ENCODE results near the gene GEMIN7. TPM values are rescaled to one million over a fixed set of nuclear protein-coding genes. Genes with fewer than 3 reads are reported as not detected.
A peak's percentile ranks its signal among the peaks of the same experiment; 100 is the strongest.

The GEMIN7 gene
- total and polyA plus RNA-seq, 2 of the 13 experiments (the other 11 are each of a cell fraction or from before 2014, with no cell fraction given): 24.1 to 30.6 TPM

DNA sequence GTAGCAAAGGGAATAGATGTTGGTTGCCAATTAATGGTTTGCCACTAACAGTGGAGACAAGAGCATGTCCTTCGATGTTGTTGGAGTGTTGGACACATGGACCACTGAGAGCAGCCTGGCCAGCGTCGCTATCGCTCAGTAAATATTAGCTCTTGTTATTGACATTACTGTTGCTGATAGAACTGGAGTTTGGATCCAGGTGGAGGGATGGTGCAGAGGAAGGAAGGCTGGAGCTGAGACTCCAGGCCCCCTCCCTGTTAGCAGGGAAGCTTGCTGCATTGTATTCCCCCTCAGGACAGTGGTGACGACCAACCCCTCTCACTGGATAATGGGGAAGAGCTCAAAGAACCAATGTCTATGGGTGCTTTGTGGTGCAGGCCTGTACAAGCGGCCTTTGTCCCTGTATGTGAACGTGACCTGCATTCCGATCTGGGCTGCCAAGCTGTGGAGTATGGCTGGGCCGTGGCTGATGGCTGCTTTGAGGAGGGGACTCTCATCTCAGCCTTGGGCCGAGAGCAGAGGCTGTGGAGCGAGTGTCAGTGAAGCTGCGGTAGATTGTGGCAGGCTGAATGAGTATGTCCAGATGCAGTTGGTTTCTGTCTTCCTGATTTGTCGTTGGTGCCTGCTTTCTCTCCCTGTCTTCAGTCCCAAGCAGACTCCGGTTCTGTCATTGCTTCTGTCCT is 33.2 kb upstream of the GEMIN7 start (continued):
- TF ChIP-seq THYN1 (CRISPR knock-in tag; IDR thresholded peaks at IDR 0.05; ENCODE audit: borderline replicate concordance, low read depth) (no peak), CEBPB (IDR thresholded peaks at IDR 0.05; ENCODE audit: borderline replicate concordance, low read depth, low read length) (no peak), ZSCAN31 (CRISPR knock-in tag; IDR thresholded peaks at IDR 0.05; ENCODE audit: low read depth) (peak; percentile 35; the same call in 1 of the 2 replicates), ZMYM3 (CRISPR knock-in tag; IDR thresholded peaks at IDR 0.05) (peak; percentile 70), ZEB1 (IDR thresholded peaks at IDR 0.05; ENCODE audit: insufficient replicate concordance, low read depth) (peak; percentile 79), KDM5A (IDR thresholded peaks at IDR 0.05; ENCODE audit: borderline replicate concordance, low read length) (no peak), PTBP1 (IDR thresholded peaks at IDR 0.05; ENCODE audit: low read depth, low read length, poor library complexity, severe bottlenecking) (no peak), TCF7L2 (IDR thresholded peaks at IDR 0.05; ENCODE audit: low read depth, low read length) (no peak), ZNF234 (CRISPR knock-in tag; conservative IDR thresholded peaks at IDR 0.05) (no peak), NCOA2 (CRISPR knock-in tag; IDR thresholded peaks at IDR 0.05) (peak; percentile 86), NFATC3 (CRISPR knock-in tag; IDR thresholded peaks at IDR 0.05) (no peak), ZNF543 (CRISPR knock-in tag; IDR thresholded peaks at IDR 0.05) (peak; percentile 77), ZBTB1 (CRISPR knock-in tag; IDR thresholded peaks at IDR 0.05; ENCODE audit: borderline replicate concordance) (no peak), ZNF44 (CRISPR knock-in tag; IDR thresholded peaks at IDR 0.05) (no peak)
- TF ChIP-seq, protein P1, sequence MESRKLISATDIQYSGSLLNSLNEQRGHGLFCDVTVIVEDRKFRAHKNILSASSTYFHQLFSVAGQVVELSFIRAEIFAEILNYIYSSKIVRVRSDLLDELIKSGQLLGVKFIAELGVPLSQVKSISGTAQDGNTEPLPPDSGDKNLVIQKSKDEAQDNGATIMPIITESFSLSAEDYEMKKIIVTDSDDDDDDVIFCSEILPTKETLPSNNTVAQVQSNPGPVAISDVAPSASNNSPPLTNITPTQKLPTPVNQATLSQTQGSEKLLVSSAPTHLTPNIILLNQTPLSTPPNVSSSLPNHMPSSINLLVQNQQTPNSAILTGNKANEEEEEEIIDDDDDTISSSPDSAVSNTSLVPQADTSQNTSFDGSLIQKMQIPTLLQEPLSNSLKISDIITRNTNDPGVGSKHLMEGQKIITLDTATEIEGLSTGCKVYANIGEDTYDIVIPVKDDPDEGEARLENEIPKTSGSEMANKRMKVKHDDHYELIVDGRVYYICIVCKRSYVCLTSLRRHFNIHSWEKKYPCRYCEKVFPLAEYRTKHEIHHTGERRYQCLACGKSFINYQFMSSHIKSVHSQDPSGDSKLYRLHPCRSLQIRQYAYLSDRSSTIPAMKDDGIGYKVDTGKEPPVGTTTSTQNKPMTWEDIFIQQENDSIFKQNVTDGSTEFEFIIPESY (CRISPR knock-in tag; IDR thresholded peaks at IDR 0.05): no peak; the same call in 1 of the 2 replicates
- TF ChIP-seq, protein P2, sequence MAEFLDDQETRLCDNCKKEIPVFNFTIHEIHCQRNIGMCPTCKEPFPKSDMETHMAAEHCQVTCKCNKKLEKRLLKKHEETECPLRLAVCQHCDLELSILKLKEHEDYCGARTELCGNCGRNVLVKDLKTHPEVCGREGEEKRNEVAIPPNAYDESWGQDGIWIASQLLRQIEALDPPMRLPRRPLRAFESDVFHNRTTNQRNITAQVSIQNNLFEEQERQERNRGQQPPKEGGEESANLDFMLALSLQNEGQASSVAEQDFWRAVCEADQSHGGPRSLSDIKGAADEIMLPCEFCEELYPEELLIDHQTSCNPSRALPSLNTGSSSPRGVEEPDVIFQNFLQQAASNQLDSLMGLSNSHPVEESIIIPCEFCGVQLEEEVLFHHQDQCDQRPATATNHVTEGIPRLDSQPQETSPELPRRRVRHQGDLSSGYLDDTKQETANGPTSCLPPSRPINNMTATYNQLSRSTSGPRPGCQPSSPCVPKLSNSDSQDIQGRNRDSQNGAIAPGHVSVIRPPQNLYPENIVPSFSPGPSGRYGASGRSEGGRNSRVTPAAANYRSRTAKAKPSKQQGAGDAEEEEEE (CRISPR knock-in tag; IDR thresholded peaks at IDR 0.05; ENCODE audit: borderline replicate concordance): no peak
- TF ChIP-seq, protein P3, sequence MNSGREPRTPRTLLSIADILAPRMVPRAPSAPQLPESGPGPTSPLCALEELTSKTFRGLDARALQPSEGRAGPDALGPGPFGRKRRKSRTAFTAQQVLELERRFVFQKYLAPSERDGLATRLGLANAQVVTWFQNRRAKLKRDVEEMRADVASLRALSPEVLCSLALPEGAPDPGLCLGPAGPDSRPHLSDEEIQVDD (CRISPR knock-in tag; IDR thresholded peaks at IDR 0.05; ENCODE audit: borderline replicate concordance): no peak
- TF ChIP-seq, protein P4, sequence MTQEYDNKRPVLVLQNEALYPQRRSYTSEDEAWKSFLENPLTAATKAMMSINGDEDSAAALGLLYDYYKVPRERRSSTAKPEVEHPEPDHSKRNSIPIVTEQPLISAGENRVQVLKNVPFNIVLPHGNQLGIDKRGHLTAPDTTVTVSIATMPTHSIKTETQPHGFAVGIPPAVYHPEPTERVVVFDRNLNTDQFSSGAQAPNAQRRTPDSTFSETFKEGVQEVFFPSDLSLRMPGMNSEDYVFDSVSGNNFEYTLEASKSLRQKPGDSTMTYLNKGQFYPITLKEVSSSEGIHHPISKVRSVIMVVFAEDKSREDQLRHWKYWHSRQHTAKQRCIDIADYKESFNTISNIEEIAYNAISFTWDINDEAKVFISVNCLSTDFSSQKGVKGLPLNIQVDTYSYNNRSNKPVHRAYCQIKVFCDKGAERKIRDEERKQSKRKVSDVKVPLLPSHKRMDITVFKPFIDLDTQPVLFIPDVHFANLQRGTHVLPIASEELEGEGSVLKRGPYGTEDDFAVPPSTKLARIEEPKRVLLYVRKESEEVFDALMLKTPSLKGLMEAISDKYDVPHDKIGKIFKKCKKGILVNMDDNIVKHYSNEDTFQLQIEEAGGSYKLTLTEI (CRISPR knock-in tag; conservative IDR thresholded peaks at IDR 0.05): no peak
- TF ChIP-seq, protein P5, sequence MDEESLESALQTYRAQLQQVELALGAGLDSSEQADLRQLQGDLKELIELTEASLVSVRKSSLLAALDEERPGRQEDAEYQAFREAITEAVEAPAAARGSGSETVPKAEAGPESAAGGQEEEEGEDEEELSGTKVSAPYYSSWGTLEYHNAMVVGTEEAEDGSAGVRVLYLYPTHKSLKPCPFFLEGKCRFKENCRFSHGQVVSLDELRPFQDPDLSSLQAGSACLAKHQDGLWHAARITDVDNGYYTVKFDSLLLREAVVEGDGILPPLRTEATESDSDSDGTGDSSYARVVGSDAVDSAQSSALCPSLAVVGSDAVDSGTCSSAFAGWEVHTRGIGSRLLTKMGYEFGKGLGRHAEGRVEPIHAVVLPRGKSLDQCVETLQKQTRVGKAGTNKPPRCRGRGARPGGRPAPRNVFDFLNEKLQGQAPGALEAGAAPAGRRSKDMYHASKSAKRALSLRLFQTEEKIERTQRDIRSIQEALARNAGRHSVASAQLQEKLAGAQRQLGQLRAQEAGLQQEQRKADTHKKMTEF (CRISPR knock-in tag; IDR thresholded peaks at IDR 0.05): peak; percentile 91
- TF ChIP-seq, protein P6, sequence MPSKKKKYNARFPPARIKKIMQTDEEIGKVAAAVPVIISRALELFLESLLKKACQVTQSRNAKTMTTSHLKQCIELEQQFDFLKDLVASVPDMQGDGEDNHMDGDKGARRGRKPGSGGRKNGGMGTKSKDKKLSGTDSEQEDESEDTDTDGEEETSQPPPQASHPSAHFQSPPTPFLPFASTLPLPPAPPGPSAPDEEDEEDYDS (CRISPR knock-in tag; IDR thresholded peaks at IDR 0.05): no peak
